GM12878 (cell line): Measurements from ENCODE around the gene MRPS12. TPM values are rescaled to one million over a fixed set of nuclear protein-coding genes. Genes with fewer than 3 reads are reported as not detected.

Experiments used
- ATAC-seq: fragments of 200-7000 bp; cut with Tn5 transposase; 3 replicates; pipeline ENCODE4 v1.9.1; 2020; ENCODE audit warnings: mild to moderate bottlenecking, moderate library complexity
- BruUV-seq: library from RNA; stranded (reverse); fragments of 400-500 nt; replicated peaks from 2 replicates; lab custom pipeline; 2021; lab: Mats Ljungman, UMichigan
- CTCF ChIA-PET: fragments of 300-600 bp; sonication (Branson Sonifier 250); formaldehyde crosslinking; extraction: SDS; loops from one replicate; lab custom pipeline; 2021; ENCODE audit warnings: inconsistent platforms; lab: Yijun Ruan, JAX
- POLR2A ChIA-PET: fragments of 350-600 bp; formaldehyde crosslinking; extraction: SDS; loops from one replicate; lab custom pipeline; 2021; ENCODE audit warnings: inconsistent platforms; lab: Charles Lee
- RAD21 ChIA-PET: fragments of 300-600 bp; sonication (Branson Sonifier 250); formaldehyde crosslinking; loops from one replicate; lab custom pipeline; 2023; ENCODE audit warnings: antibody characterized with exemption; ENCODE audit not compliant: unreplicated experiment; lab: Charles Lee
- SMC1A ChIA-PET: fragments of 300-600 bp; sonication (Branson Sonifier 250); formaldehyde crosslinking; loops from one replicate; lab custom pipeline; 2023; ENCODE audit not compliant: unreplicated experiment, uncharacterized antibody; lab: Charles Lee
- DNase-seq: peaks from one replicate; pipeline ENCODE4 v3.0.0-alpha.2; 2011; ENCODE audit warnings: low read depth, low spot score
- FAIRE-seq: peaks from 3 replicates; lab custom pipeline; 2011; peaks lifted over from hg19 to GRCh38; lab: Jason Lieb, UNC
- H2AFZ ChIP-seq: 2 replicates; pipeline ENCODE4 v1.6.0; 2011; ENCODE audit warnings: low read depth, low read length, control low read depth; ENCODE audit not compliant: control insufficient read depth
- H3K27ac ChIP-seq: 2 replicates; pipeline ENCODE4 v1.5.1; 2011; ENCODE audit warnings: control low read depth; ENCODE audit not compliant: control insufficient read depth, insufficient read depth
- H3K27me3 ChIP-seq, 2 experiments: replicated peaks in 1 of 2; 2 replicates each; pipeline versions ENCODE4 v1.6.0 to v1.6.1; 2011; ENCODE audit warnings: low read length in 1 of 2; ENCODE audit not compliant: control insufficient read depth in 2 of 2, insufficient read depth in 2 of 2
- H3K36me3 ChIP-seq, 2 experiments: 2 replicates each; pipeline ENCODE4 v1.5.1; 2011; ENCODE audit warnings: low read length in 1 of 2; ENCODE audit not compliant: control insufficient read depth in 2 of 2, insufficient read depth in 2 of 2
- H3K4me1 ChIP-seq: 2 replicates; pipeline ENCODE4 v1.6.1; 2011; ENCODE audit warnings: mild to moderate bottlenecking, low read length, moderate library complexity, mixed read lengths; ENCODE audit not compliant: control insufficient read depth, insufficient read depth
- H3K4me2 ChIP-seq: 2 replicates; pipeline ENCODE4 v1.6.0; 2011; ENCODE audit warnings: control low read depth; ENCODE audit not compliant: control insufficient read depth, insufficient read depth
- H3K4me3 ChIP-seq: fragments of 200-600 bp; sonication (generic); 2 replicates; pipeline ENCODE4 v1.5.1; 2016
- H3K79me2 ChIP-seq: 2 replicates; pipeline ENCODE4 v1.6.0; 2011; ENCODE audit warnings: low read length; ENCODE audit not compliant: control insufficient read depth, insufficient read depth
- H3K9ac ChIP-seq: 2 replicates; pipeline ENCODE4 v1.8.0; 2011; ENCODE audit warnings: low read length, control low read depth, mixed read lengths; ENCODE audit not compliant: control insufficient read depth, insufficient read depth
- H3K9me3 ChIP-seq: replicated peaks from 3 replicates; pipeline ENCODE4 v1.5.1; 2011; ENCODE audit warnings: mild to moderate bottlenecking, low read length; ENCODE audit not compliant: control insufficient read depth, insufficient read depth
- H4K20me1 ChIP-seq: 2 replicates; pipeline ENCODE4 v1.6.0; 2011; ENCODE audit not compliant: control insufficient read depth, insufficient read depth
- CEBPB ChIP-seq, 2 experiments: fragments of 150-350 bp in 1 of 2; IDR thresholded peaks; 2 replicates each; pipeline ENCODE4 v1.6.1; 2012 to 2014; ENCODE audit warnings: low read depth in 2 of 2, low read length in 2 of 2, borderline replicate concordance in 1 of 2, inconsistent platforms in 1 of 2
- CEBPZ ChIP-seq: fragments of 150-350 bp; IDR thresholded peaks from 2 replicates; pipeline ENCODE4 v1.6.1; 2016; ENCODE audit warnings: low read depth, low read length
- CHD4 ChIP-seq: fragments of 200-600 bp; sonication (generic); IDR thresholded peaks from 2 replicates; pipeline ENCODE4 v1.6.1; 2016; ENCODE audit warnings: mild to moderate bottlenecking
- ELK1 ChIP-seq: IDR thresholded peaks from 2 replicates; pipeline ENCODE4 v1.6.1; 2012; ENCODE audit warnings: low read depth, low read length, improper control_type of control experiment
- ESRRA ChIP-seq: IDR thresholded peaks from 2 replicates; pipeline ENCODE4 v1.6.1; 2012; ENCODE audit warnings: mild to moderate bottlenecking, low read length, improper control_type of control experiment
- FOS ChIP-seq: IDR thresholded peaks from 3 replicates; pipeline ENCODE4 v1.6.1; 2011; ENCODE audit warnings: borderline replicate concordance; ENCODE audit not compliant: insufficient read length; ENCODE audit errors: extremely low read depth
- MEF2A ChIP-seq: IDR thresholded peaks from 2 replicates; pipeline ENCODE4 v1.6.1; 2011; ENCODE audit warnings: low read depth, mild to moderate bottlenecking, low read length, moderate library complexity; ENCODE audit not compliant: insufficient read depth
- MTA2 ChIP-seq: fragments of 450-650 bp; IDR thresholded peaks from 2 replicates; pipeline ENCODE4 v1.6.1; 2016; ENCODE audit warnings: low read depth, mild to moderate bottlenecking, moderate library complexity
- SRF ChIP-seq, 2 experiments: IDR thresholded peaks; 2 replicates each; pipeline ENCODE4 v1.6.1; 2011; ENCODE audit warnings: low read depth in 2 of 2, low read length in 2 of 2, mild to moderate bottlenecking in 1 of 2, moderate library complexity in 1 of 2
- TCF3 ChIP-seq: IDR thresholded peaks from 2 replicates; pipeline ENCODE4 v1.6.1; 2012; ENCODE audit warnings: low read depth, mild to moderate bottlenecking, low read length, borderline replicate concordance; ENCODE audit not compliant: insufficient read depth
- WGBS: methylation state at CpG from one replicate; pipeline ENCODE4 v1.1.6; 2016; ENCODE audit warnings: low lambda C conversion rate; ENCODE audit not compliant: insufficient replicate concordance, insufficient coverage; ENCODE audit errors: missing lambda C conversion rate; 5-methylcytosine and 5-hydroxymethylcytosine counted together
- in situ Hi-C: fragments of 300-500 bp; cut with MboI; formaldehyde crosslinking; loops from 9 replicates; pipeline ENCODE4 v1.14.3; 2018; ENCODE audit warnings: mixed read lengths
- intact Hi-C: fragments of 100-400 bp; cut with micrococcal nuclease; formaldehyde crosslinking; loops from one replicate; pipeline ENCODE4 v1.14.2; 2022; ENCODE audit not compliant: unreplicated experiment
- polyA plus RNA-seq, 11 experiments: library from polyadenylated mRNA; depleted of rRNA in 4 of 11; unstranded in 6 of 11; stranded (reverse) in 5 of 11; fragments of >200 nt; fragmentation: Nextera tagmentation in 4 of 11; fragmentation: Illumina TruSeq in 1 of 11; extraction: Ambion mirVana in 4 of 11; extraction: Trizol in 1 of 11; gene quantifications; 1 replicate in 1 of 11; 2 replicates in 10 of 11; pipeline versions ENCODE4 v1.2.1 to v1.2.3, GENCODE V29; 2011 to 2016; ENCODE audit warnings: inconsistent platforms in 2 of 11, missing spikeins in 2 of 11, low read depth in 1 of 11
- total RNA-seq, 4 experiments: library from RNA; depleted of rRNA in 3 of 4; stranded (reverse); fragments of >200 nt in 3 of 4; fragmentation: Illumina TruSeq in 1 of 4; extraction: Trizol in 1 of 4; gene quantifications; 2 replicates each; pipeline versions ENCODE4 v1.2.1 to v1.2.3, GENCODE V29; 2013 to 2021
- TF ChIP-seq, protein P1 (sequence below): fragments of 450-650 bp; IDR thresholded peaks from 2 replicates; pipeline ENCODE4 v1.6.1; 2018; ENCODE audit warnings: borderline replicate concordance, mild to moderate bottlenecking; ENCODE audit not compliant: partially characterized antibody
- TF ChIP-seq, protein P2 (sequence below): IDR thresholded peaks from 2 replicates; pipeline ENCODE4 v1.6.1; 2011; ENCODE audit warnings: borderline replicate concordance, low read depth, mild to moderate bottlenecking, moderate library complexity, mixed read lengths, low read length; ENCODE audit not compliant: insufficient read depth; ENCODE audit errors: extremely low read length
- TF ChIP-seq, protein P3 (sequence below): fragments of 450-650 bp; IDR thresholded peaks from 2 replicates; pipeline ENCODE4 v1.6.1; 2016; ENCODE audit warnings: mild to moderate bottlenecking

Gene MRPS12
- total and polyA plus RNA-seq, 10 of the 15 experiments (the other 5 are each of a cell fraction or from before 2014, with no cell fraction given) = 7.3 to 205 (median 77.3) TPM

GRCh38 chr19:38945562-38946228 is 15.0 kb downstream of the MRPS12 start:
- RAD21 ChIA-PET = no interaction called here
- Histone ChIP-seq H3K79me2 (no peaks in the 10 kb centered on the region), H3K4me1 (no peaks in the 10 kb centered on the region), H3K4me3 (no peak overlapping the region), H3K9ac (no peak overlapping the region), H3K4me2 (no peak overlapping the region), H2AFZ (no peak overlapping the region), H3K27ac (no peak overlapping the region), H3K9me3 (no peaks in the 10 kb centered on the region; the same call in 2 of the 3 replicates), H4K20me1 (no peaks in the 10 kb centered on the region), H3K36me3 (no peaks in the 10 kb centered on the region), H3K27me3 (no peaks in the 10 kb centered on the region; a peak in 1 of 4 replicates)
- intact Hi-C loops = no loop called here
- SMC1A ChIA-PET = no interaction called here
- POLR2A ChIA-PET = no interaction called here
- CTCF ChIA-PET = interaction anchor here (1.7 kb wide), 1 partner anchor 15 kb away, joined by 6 read pairs; the partner anchor contains the start of genes MRPS12 and SARS2
- WGBS = 20% methylated on average over 3 of the region's 3 CpGs
- ATAC-seq = no peak
- FAIRE-seq = no peak
- DNase-seq = no peak
- BruUV-seq = no TSS peak
- in situ Hi-C loops = no loop called here
- TF ChIP-seq TCF3 = no peak
- no peak for TF ChIP-seq CHD4
- TF ChIP-seq MTA2 = no peak
- TF ChIP-seq FOS = no peak
- TF ChIP-seq, protein P1, sequence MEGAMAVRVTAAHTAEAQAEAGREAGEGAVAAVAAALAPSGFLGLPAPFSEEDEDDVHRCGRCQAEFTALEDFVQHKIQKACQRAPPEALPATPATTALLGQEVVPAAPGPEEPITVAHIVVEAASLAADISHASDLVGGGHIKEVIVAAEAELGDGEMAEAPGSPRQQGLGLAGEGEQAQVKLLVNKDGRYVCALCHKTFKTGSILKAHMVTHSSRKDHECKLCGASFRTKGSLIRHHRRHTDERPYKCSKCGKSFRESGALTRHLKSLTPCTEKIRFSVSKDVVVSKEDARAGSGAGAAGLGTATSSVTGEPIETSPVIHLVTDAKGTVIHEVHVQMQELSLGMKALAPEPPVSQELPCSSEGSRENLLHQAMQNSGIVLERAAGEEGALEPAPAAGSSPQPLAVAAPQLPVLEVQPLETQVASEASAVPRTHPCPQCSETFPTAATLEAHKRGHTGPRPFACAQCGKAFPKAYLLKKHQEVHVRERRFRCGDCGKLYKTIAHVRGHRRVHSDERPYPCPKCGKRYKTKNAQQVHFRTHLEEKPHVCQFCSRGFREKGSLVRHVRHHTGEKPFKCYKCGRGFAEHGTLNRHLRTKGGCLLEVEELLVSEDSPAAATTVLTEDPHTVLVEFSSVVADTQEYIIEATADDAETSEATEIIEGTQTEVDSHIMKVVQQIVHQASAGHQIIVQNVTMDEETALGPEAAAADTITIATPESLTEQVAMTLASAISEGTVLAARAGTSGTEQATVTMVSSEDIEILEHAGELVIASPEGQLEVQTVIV = no peak
- TF ChIP-seq, protein P2, sequence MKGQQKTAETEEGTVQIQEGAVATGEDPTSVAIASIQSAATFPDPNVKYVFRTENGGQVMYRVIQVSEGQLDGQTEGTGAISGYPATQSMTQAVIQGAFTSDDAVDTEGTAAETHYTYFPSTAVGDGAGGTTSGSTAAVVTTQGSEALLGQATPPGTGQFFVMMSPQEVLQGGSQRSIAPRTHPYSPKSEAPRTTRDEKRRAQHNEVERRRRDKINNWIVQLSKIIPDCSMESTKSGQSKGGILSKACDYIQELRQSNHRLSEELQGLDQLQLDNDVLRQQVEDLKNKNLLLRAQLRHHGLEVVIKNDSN = no peak
- no peak for TF ChIP-seq ESRRA
- no peak for TF ChIP-seq CEBPZ
- TF ChIP-seq CEBPB (IDR thresholded peaks at IDR 0.05; ENCODE audit: borderline replicate concordance in 1 of 2, low read depth in 2 of 2, low read length in 2 of 2) = no peak
- no peak for TF ChIP-seq SRF (IDR thresholded peaks at IDR 0.05; ENCODE audit: low read depth in 2 of 2, low read length in 2 of 2)
- TF ChIP-seq, protein P3, sequence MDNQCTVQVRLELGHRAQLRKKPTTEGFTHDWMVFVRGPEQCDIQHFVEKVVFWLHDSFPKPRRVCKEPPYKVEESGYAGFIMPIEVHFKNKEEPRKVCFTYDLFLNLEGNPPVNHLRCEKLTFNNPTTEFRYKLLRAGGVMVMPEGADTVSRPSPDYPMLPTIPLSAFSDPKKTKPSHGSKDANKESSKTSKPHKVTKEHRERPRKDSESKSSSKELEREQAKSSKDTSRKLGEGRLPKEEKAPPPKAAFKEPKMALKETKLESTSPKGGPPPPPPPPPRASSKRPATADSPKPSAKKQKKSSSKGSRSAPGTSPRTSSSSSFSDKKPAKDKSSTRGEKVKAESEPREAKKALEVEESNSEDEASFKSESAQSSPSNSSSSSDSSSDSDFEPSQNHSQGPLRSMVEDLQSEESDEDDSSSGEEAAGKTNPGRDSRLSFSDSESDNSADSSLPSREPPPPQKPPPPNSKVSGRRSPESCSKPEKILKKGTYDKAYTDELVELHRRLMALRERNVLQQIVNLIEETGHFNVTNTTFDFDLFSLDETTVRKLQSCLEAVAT = no peak
- no peak for TF ChIP-seq ELK1
- no peak for TF ChIP-seq MEF2A
